Measurements from ENCODE around the gene HYKK. TPM values are rescaled to one million over a fixed set of nuclear protein-coding genes. Genes with fewer than 3 reads are reported as not detected.

Gene HYKK
- total and polyA plus RNA-seq, 2 of the 8 experiments (the other 6 are each of a cell fraction or from before 2014, with no cell fraction given) = 2.0 to 3.7 TPM

- TF ChIP-seq RNF2 (IDR thresholded peaks at IDR 0.05; ENCODE audit: borderline replicate concordance, low read depth, low read length, missing control alignments, poor library complexity, severe bottlenecking) = no peak
- TF ChIP-seq RAD21 (IDR thresholded peaks at IDR 0.05 in 1 of 2, conservative IDR thresholded peaks at IDR 0.05 in 1 of 2; ENCODE audit: low read depth in 2 of 2, low read length in 2 of 2) = no peak
- TF ChIP-seq JUN (IDR thresholded peaks at IDR 0.05; ENCODE audit: low read depth, low read length) = no peak
- TF ChIP-seq CHD7 (IDR thresholded peaks at IDR 0.05; ENCODE audit: insufficient replicate concordance, low read length) = no peak
- TF ChIP-seq SP4 (IDR thresholded peaks at IDR 0.05; ENCODE audit: low read length) = 0 out of 2 replicates have a peak, but pooled peaks have one; percentile 48
- 0 out of 2 replicates have a peak, but pooled peaks have one; percentile 32 for TF ChIP-seq CREB1 (IDR thresholded peaks at IDR 0.05)
Measured at GRCh38 chr15:78540141-78540870, 32.9 kb downstream of the HYKK start, which contains the start of gene PSMA4 (continued).
